Measurements from ENCODE around the gene SEMA3F. TPM values are rescaled to one million over a fixed set of nuclear protein-coding genes. Genes with fewer than 3 reads are reported as not detected.

SEMA3F gene
- total RNA-seq, 2 experiments from 2014 or later: 0.34 to 0.43 TPM

DNA sequence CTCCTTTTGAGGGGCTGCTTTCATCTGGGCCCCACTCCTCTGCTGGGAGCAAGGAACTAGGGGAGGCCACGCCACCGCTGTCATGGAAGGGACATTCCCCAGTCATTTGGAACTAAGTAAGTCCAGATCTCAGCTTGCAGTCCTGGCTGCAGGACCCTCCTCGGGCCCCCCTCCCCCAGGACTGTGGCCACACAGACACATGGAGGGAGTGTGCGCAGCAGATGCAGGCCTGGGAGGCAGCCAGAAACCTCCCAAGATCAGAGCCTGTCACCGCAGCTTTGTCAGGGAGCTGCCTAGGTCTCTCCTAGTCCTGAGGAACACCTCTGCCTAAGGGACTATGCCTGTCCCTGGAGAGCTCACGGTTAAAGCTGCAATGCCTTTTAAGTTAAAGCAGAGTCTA, 7.3 kb upstream of the SEMA3F start:
- H3K36me3 Mint-ChIP-seq (ENCODE audit: low read depth): no peaks in the 10 kb centered on the region
- H3K4me3 Mint-ChIP-seq: no peak overlapping the region
- H3K9me3 Mint-ChIP-seq: no peaks in the 10 kb centered on the region
- intact Hi-C loops (cut with micrococcal nuclease): no loop called here
- no peak overlapping the region for H3K27ac Mint-ChIP-seq
- TF ChIP-seq, protein P1, sequence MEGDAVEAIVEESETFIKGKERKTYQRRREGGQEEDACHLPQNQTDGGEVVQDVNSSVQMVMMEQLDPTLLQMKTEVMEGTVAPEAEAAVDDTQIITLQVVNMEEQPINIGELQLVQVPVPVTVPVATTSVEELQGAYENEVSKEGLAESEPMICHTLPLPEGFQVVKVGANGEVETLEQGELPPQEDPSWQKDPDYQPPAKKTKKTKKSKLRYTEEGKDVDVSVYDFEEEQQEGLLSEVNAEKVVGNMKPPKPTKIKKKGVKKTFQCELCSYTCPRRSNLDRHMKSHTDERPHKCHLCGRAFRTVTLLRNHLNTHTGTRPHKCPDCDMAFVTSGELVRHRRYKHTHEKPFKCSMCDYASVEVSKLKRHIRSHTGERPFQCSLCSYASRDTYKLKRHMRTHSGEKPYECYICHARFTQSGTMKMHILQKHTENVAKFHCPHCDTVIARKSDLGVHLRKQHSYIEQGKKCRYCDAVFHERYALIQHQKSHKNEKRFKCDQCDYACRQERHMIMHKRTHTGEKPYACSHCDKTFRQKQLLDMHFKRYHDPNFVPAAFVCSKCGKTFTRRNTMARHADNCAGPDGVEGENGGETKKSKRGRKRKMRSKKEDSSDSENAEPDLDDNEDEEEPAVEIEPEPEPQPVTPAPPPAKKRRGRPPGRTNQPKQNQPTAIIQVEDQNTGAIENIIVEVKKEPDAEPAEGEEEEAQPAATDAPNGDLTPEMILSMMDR (IDR thresholded peaks at IDR 0.05): no peak
- CTCF ChIA-PET: no interaction called here
- POLR2A ChIA-PET: no interaction called here
- ATAC-seq (no peak), DNase-seq (no peak)
- no peaks in the 10 kb centered on the region for H3K4me1 Mint-ChIP-seq (ENCODE audit: low read depth)
- no peaks in the 10 kb centered on the region for H3K27me3 Mint-ChIP-seq

DNA sequence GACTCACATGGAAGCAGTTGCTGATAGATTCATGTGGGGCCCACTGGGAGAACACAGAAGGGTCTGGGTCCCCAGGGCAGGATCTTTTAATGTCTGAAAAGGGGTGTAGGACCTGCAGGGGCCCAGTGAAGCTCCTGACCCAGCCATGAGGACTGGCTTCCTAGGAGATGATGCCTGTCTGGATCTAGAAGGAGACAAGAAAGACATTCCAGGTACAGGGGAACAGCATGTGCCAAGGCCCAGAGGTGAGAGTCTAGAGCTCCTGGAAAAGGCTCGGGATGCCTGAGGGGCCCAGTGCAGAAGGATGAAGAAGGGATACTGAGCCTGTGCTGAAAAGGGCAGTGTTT, 4.7 kb upstream of the SEMA3F start:
- no peak overlapping the region for H3K4me3 Mint-ChIP-seq
- H3K4me1 Mint-ChIP-seq (ENCODE audit: low read depth): peaks cover 3% of the 10 kb centered on the region
- POLR2A ChIA-PET: interaction anchor here (0.6 to 1.2 kb wide), 2 partner anchors 26 to 167 kb away, joined by 3 read pairs; no protein-coding TSS in a partner anchor
- no peak overlapping the region for H3K27ac Mint-ChIP-seq
- no peaks in the 10 kb centered on the region for H3K9me3 Mint-ChIP-seq
- DNase-seq (no peak), ATAC-seq (no peak)
- peaks cover 14% of the 10 kb centered on the region for H3K27me3 Mint-ChIP-seq
- intact Hi-C loops (cut with micrococcal nuclease): no loop called here
- CTCF ChIA-PET: interaction anchor here (1.1 kb wide), 1 partner anchor 37 kb away, joined by 5 read pairs; no protein-coding TSS in a partner anchor
- TF ChIP-seq, protein P1 (IDR thresholded peaks at IDR 0.05): no peak
- no peaks in the 10 kb centered on the region for H3K36me3 Mint-ChIP-seq (ENCODE audit: low read depth)

DNA sequence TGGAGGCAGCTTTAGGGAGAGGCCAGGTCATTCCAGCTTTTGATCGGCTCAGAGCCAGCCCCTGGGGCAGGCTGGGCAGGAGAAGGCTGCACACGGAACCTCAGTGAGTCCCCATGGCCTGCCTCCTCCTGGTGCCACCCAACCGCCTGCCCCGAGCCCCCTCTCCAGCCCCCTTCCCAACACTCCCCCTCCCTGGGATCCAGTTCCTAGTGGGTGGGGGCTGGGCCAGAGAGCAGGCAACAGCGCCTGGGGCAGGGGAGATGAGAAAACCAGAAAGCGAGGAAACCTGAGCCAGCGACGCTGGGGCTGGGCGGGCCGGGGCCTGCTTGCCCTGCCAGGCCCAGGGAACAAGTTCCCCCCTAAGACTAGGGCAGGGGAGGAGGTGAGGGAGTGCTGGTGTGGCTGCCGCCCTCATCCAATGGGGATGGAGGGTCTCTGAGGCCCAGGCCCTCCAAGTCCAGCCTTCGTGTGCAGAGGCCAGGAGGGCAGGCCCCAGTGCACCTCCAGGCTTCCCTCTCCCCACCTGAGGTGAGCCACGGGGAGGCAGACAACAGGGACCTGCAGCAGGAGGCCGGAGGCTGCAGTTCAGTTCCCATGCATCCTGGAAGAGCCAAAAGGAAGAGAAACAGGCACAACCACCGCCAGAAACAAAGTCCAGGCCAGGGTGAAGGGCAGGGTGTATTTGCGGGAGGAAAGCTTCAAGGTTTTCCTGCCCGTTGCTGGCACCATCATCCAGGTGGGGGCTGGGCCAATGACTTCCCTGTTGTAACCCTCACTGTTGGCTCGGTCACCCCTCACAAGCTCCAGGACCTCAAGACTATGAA, 4.0 kb upstream of the SEMA3F start:
- Mint-ChIP-seq H3K9me3 (no peaks in the 10 kb centered on the region), H3K27ac (no peak overlapping the region), H3K4me1 (ENCODE audit: low read depth) (peaks cover 8% of the 10 kb centered on the region), H3K27me3 (peaks cover 20% of the 10 kb centered on the region), H3K4me3 (no peak overlapping the region), H3K36me3 (ENCODE audit: low read depth) (no peaks in the 10 kb centered on the region)
- intact Hi-C loops (cut with micrococcal nuclease): no loop called here
- ATAC-seq (no peak), DNase-seq (no peak)
- CTCF ChIA-PET: interaction anchor here (1.1 to 1.5 kb wide), 2 partner anchors 13 to 36 kb away, joined by 4 to 5 read pairs; no protein-coding TSS in a partner anchor
- TF ChIP-seq, protein P1 (IDR thresholded peaks at IDR 0.05): no peak
- POLR2A ChIA-PET: interaction anchor here (0.7 to 1.2 kb wide), 3 partner anchors 42 to 543 kb away, joined by 3 read pairs; no protein-coding TSS in a partner anchor

DNA sequence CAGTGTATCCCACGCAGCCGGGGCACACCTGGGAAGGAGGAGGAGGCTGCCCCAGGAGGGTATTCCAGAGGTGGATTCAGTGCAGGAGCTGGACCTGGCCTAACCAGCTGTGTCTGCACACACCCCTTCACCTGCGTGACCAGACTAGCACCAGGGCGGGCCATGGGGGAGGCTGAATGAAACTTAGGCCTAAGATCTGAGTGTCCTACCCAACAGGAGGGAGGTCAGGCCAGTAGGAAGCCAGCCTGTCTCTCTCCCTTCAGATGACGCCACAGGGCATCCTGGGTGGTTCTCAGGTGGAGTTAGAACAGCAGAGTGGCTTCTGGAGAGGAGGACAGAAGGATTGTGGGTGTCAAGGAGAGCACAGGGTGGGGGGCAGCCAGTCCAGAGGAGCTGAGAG, 3.4 kb upstream of the SEMA3F start:
- no peaks in the 10 kb centered on the region for H3K9me3 Mint-ChIP-seq
- DNase-seq (no peak), ATAC-seq (no peak)
- no peaks in the 10 kb centered on the region for H3K36me3 Mint-ChIP-seq (ENCODE audit: low read depth)
- no peak overlapping the region for H3K4me3 Mint-ChIP-seq
- H3K4me1 Mint-ChIP-seq (ENCODE audit: low read depth): peaks cover 8% of the 10 kb centered on the region
- H3K27me3 Mint-ChIP-seq: peaks cover 24% of the 10 kb centered on the region
- H3K27ac Mint-ChIP-seq: no peak overlapping the region
- CTCF ChIA-PET: interaction anchor here (1.5 kb wide), 1 partner anchor 12 kb away, joined by 4 read pairs; no protein-coding TSS in a partner anchor
- intact Hi-C loops (cut with micrococcal nuclease): no loop called here
- TF ChIP-seq, protein P1 (IDR thresholded peaks at IDR 0.05): no peak
- POLR2A ChIA-PET: interaction anchor here (0.7 to 0.9 kb wide), 2 partner anchors 41 to 544 kb away, joined by 3 read pairs; no protein-coding TSS in a partner anchor

Measured in activated CD8-positive, alpha-beta T cell treated with anti-CD3 and anti-CD28 coated beads for 36 hours (primary cell).